A673 (cell line): Measurements from ENCODE around the gene NDUFC1. TPM values are rescaled to one million over a fixed set of nuclear protein-coding genes. Genes with fewer than 3 reads are reported as not detected.

ENCODE experiments used
- BruUV-seq: library from RNA; stranded (reverse); fragments of 400-500 nt; replicated peaks from 2 replicates; lab custom pipeline; 2021; lab: Mats Ljungman, UMichigan
- CTCF ChIA-PET: fragments of 300-600 bp; sonication (Branson Sonifier 250); formaldehyde crosslinking; loops from one replicate; lab custom pipeline; 2022; ENCODE audit warnings: antibody characterized with exemption; lab: Charles Lee
- POLR2A ChIA-PET: fragments of 300-600 bp; sonication (Branson Sonifier 250); formaldehyde crosslinking; loops from one replicate; lab custom pipeline; 2022; ENCODE audit warnings: antibody characterized with exemption; ENCODE audit not compliant: low non-redundant PET; lab: Charles Lee
- DNase-seq: peaks from one replicate; pipeline ENCODE4 v3.0.0-alpha.2; 2015; ENCODE audit warnings: low spot score
- H3K27ac ChIP-seq: fragments of 200-600 bp; sonication (generic); 2 replicates; pipeline ENCODE4 v1.5.1; 2016; ENCODE audit warnings: mixed run types, low read depth, mild to moderate bottlenecking, mixed read lengths, antibody characterized with exemption, low read length; ENCODE audit not compliant: poor library complexity, severe bottlenecking
- H3K27me3 ChIP-seq: fragments of 200-600 bp; sonication (generic); replicated peaks from 2 replicates; pipeline ENCODE4 v1.6.1; 2017; ENCODE audit warnings: mixed run types, low read depth, mild to moderate bottlenecking, mixed read lengths, antibody characterized with exemption, low read length; ENCODE audit not compliant: insufficient read depth, poor library complexity
- H3K36me3 ChIP-seq: fragments of 200-600 bp; sonication (generic); 2 replicates; pipeline ENCODE4 v1.6.1; 2016; ENCODE audit warnings: mixed run types, mild to moderate bottlenecking, mixed read lengths, antibody characterized with exemption, low read length; ENCODE audit not compliant: insufficient read depth, poor library complexity, severe bottlenecking
- H3K4me1 ChIP-seq: fragments of 200-600 bp; sonication (generic); 2 replicates; pipeline ENCODE4 v1.6.1; 2017; ENCODE audit warnings: mixed run types, mild to moderate bottlenecking, mixed read lengths, antibody characterized with exemption, low read length; ENCODE audit not compliant: insufficient read depth, poor library complexity, severe bottlenecking
- H3K4me3 ChIP-seq: fragments of 200-600 bp; sonication (generic); 2 replicates; pipeline ENCODE4 v1.5.1; 2016; ENCODE audit warnings: low read depth, mixed run types, mild to moderate bottlenecking, mixed read lengths, low read length; ENCODE audit not compliant: poor library complexity, severe bottlenecking
- H3K9me3 ChIP-seq: fragments of 200-600 bp; sonication (generic); 2 replicates; pipeline ENCODE4 v1.6.1; 2016; ENCODE audit warnings: mixed run types, low read depth, mild to moderate bottlenecking, mixed read lengths, antibody characterized with exemption, low read length; ENCODE audit not compliant: poor library complexity, severe bottlenecking
- EZH2 ChIP-seq: fragments of 200-600 bp; sonication (generic); IDR thresholded peaks from 2 replicates; pipeline ENCODE4 v1.6.1; 2017; ENCODE audit warnings: borderline replicate concordance, low read depth, mild to moderate bottlenecking, mixed read lengths, antibody characterized with exemption, low read length; ENCODE audit not compliant: poor library complexity, severe bottlenecking
- intact Hi-C: fragments of 100-400 bp; cut with micrococcal nuclease; formaldehyde crosslinking; loops from one replicate; pipeline ENCODE4 v1.10.0; 2022; ENCODE audit not compliant: unreplicated experiment
- total RNA-seq: library from RNA; stranded (reverse); gene quantifications from 2 replicates; pipeline ENCODE4 v1.2.3, GENCODE V29; 2021
- TF ChIP-seq, protein P1 (sequence below): fragments of 300-800, 200-600 bp; sonication (generic); conservative IDR thresholded peaks from 2 replicates; pipeline ENCODE4 v1.5.1; 2017; ENCODE audit warnings: low read depth, mild to moderate bottlenecking, antibody characterized with exemption, low read length, moderate library complexity, mixed read lengths

NDUFC1 gene
- total RNA-seq, 1 experiment from 2014 or later, result 116 TPM

GRCh38 chr4:139317635-139318034 lies 15.4 kb upstream of the NDUFC1 start:
- Histone ChIP-seq H3K27ac (no peak overlapping the region), H3K4me3 (no peak overlapping the region), H3K36me3 (peaks cover 6% of the 10 kb centered on the region), H3K4me1 (peaks cover 4% of the 10 kb centered on the region), H3K9me3 (peaks cover 7% of the 10 kb centered on the region), H3K27me3 (no peaks in the 10 kb centered on the region)
- peak; percentile 14 for DNase-seq
- no peak for TF ChIP-seq EZH2
- TF ChIP-seq, protein P1, sequence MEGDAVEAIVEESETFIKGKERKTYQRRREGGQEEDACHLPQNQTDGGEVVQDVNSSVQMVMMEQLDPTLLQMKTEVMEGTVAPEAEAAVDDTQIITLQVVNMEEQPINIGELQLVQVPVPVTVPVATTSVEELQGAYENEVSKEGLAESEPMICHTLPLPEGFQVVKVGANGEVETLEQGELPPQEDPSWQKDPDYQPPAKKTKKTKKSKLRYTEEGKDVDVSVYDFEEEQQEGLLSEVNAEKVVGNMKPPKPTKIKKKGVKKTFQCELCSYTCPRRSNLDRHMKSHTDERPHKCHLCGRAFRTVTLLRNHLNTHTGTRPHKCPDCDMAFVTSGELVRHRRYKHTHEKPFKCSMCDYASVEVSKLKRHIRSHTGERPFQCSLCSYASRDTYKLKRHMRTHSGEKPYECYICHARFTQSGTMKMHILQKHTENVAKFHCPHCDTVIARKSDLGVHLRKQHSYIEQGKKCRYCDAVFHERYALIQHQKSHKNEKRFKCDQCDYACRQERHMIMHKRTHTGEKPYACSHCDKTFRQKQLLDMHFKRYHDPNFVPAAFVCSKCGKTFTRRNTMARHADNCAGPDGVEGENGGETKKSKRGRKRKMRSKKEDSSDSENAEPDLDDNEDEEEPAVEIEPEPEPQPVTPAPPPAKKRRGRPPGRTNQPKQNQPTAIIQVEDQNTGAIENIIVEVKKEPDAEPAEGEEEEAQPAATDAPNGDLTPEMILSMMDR, result no peak
- intact Hi-C loops, result no loop called here
- ChIA-PET POLR2A (no interaction called here), CTCF (no interaction called here)
- BruUV-seq, result no TSS peak

DNA sequence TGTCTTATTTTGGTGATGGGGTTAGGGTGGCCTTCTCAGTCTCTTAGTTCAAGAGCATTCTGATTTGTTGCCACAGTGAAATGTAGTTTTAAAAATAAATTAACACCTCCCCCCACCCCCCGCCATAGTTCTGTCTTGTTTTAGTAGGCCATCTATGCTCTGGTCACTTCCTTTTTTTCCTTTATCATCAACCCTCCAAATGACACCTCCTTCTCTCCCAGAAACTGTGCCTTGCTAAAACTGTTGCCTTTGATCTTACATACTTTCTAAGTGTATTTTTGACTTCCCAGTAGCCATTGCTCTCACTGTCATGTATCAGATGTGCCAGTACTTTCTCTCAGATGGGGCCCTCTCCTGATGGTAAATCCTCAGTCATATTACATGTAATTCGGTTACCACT lies 14.5 kb upstream of the NDUFC1 start:
- peaks cover 7% of the 10 kb centered on the region for H3K9me3 ChIP-seq
- peaks cover 7% of the 10 kb centered on the region for H3K4me1 ChIP-seq
- H3K36me3 ChIP-seq, result peaks cover 6% of the 10 kb centered on the region
- no TSS peak for BruUV-seq
- H3K27ac ChIP-seq, result no peak overlapping the region
- H3K4me3 ChIP-seq, result no peak overlapping the region
- DNase-seq, result no peak
- intact Hi-C loops, result no loop called here
- TF ChIP-seq, protein P1, result no peak
- no peak for TF ChIP-seq EZH2
- ChIA-PET POLR2A (no interaction called here), CTCF (no interaction called here)
- no peaks in the 10 kb centered on the region for H3K27me3 ChIP-seq

DNA sequence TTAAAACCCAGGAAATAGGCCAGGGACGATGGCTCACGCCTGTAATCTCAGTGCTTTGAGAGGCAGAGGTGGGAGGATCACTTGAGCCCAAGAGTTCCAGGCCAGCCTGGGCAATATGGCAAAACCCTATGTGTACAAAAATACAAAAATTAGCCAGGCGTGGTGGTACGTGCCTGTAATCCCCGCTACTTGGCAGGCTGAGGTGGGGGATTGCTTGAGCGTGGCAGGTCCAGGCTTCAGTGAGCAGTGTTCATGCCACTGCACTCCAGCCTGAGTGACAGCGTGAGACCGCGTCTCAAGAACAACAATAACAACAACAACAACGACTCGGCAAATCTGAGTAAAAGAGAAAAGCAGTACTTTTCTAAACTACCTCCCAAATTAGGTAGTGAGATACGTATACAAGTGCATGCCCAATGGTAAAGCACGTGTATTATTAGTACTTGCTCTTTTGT lies 13.0 kb upstream of the NDUFC1 start:
- Histone ChIP-seq H3K4me1 (peaks cover 15% of the 10 kb centered on the region), H3K27ac (no peak overlapping the region), H3K27me3 (no peaks in the 10 kb centered on the region), H3K36me3 (peaks cover 6% of the 10 kb centered on the region), H3K4me3 (no peak overlapping the region), H3K9me3 (peaks cover 7% of the 10 kb centered on the region)
- intact Hi-C loops, result no loop called here
- no TSS peak for BruUV-seq
- TF ChIP-seq, protein P1, result no peak
- no peak for TF ChIP-seq EZH2
- CTCF ChIA-PET, result interaction anchor here (0.6 kb wide), 1 partner anchor 16 kb away, joined by 5 read pairs; no protein-coding TSS in a partner anchor
- POLR2A ChIA-PET, result no interaction called here
- no peak for DNase-seq
